ENCODE data around the gene TYROBP.
"Not testable (repeated sequence)": the region's sequence is repeated elsewhere in the genome, so short reads cannot be mapped to it uniquely, and the experiment has no call there.

TYROBP gene

DNA sequence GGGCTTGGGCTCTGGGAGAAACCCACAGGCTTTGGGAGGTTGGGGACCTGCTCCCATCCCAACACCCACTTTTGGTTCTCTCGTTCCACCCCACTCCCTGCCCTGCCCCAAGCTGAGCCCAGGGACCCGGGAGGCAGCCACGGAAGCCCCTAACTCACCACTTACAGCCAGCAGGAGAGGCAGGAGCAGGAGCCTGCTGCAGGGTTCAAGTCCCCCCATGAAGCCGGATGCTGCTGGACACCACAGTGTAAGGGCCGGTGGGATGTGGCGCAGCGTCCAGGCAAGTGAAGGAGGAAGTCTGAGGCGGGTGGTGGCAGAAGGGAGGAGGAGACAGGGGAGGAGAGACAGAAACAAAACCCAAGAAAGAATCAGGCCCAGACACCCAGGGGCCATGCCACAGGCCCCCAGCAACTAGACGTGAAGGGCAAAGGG, at the start of gene TYROBP:
TYROBP (minus strand) TSS at position 286 of the 432 bp plus-strand sequence; CDS start at position 219, 67 bp downstream.
- no peak for DNase-seq (ENCODE audit: low read depth, low spot score)
- TF ChIP-seq, protein P1, sequence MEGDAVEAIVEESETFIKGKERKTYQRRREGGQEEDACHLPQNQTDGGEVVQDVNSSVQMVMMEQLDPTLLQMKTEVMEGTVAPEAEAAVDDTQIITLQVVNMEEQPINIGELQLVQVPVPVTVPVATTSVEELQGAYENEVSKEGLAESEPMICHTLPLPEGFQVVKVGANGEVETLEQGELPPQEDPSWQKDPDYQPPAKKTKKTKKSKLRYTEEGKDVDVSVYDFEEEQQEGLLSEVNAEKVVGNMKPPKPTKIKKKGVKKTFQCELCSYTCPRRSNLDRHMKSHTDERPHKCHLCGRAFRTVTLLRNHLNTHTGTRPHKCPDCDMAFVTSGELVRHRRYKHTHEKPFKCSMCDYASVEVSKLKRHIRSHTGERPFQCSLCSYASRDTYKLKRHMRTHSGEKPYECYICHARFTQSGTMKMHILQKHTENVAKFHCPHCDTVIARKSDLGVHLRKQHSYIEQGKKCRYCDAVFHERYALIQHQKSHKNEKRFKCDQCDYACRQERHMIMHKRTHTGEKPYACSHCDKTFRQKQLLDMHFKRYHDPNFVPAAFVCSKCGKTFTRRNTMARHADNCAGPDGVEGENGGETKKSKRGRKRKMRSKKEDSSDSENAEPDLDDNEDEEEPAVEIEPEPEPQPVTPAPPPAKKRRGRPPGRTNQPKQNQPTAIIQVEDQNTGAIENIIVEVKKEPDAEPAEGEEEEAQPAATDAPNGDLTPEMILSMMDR (IDR thresholded peaks at IDR 0.05; ENCODE audit: insufficient read depth, low read length, missing control alignments): no peak
- CTCF ChIA-PET: interaction anchor here (1.4 kb wide), 1 partner anchor 24 kb away, joined by 3 read pairs; no protein-coding TSS in a partner anchor
- H3K4me3 ChIP-seq (ENCODE audit: low read depth, low read length): no peak within 1 kb of the TSS
- POLR2A ChIA-PET: no interaction called here

GRCh38 chr19:35957411-35957810, 49.3 kb upstream of the TYROBP start:
- H3K4me3 ChIP-seq (ENCODE audit: low read depth, low read length); POLR2A ChIA-PET; DNase-seq (ENCODE audit: low read depth, low spot score): not testable (repeated sequence)
- CTCF ChIA-PET: interaction anchor here (1.6 kb wide), 1 partner anchor 13 kb away, joined by 5 read pairs; no protein-coding TSS in a partner anchor

DNA sequence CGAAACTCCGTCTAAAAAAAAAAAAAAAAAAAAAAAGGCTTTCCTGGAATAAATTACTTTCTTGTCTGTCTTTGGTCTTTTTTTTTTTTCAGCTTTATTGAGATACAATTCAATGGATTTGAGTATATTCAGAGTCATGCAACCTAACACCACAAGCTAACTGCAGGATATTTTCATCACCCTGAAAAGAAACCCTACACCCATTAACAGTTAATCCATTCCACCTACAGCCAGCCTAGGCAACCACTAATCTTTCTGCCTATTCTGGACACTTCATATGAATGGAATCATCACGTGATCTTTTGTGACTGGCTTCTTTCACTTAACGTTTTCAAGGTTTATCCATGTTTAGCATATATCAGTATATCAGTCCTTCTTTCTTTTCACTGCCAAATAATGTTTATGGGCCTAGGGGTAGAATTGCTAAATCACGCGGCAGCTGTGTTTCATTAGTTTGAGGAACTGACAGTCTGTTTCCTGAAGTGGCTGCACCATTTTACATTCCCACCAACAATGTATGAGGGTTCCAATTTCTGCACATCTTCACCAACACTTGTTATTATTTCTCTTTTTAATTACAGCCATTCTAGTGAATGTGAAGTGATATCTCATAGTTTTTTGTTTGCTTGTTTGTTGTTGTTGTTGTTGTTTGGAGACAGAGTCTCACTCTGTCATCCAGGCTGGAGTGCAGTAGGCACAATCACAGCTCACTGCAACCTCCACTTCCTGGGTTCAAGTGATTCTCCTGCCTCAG, 48.0 kb upstream of the TYROBP start:
- CTCF ChIA-PET: no interaction called here

GRCh38 chr19:35949131-35949530, 41.0 kb upstream of the TYROBP start:
- TF ChIP-seq, protein P1 (IDR thresholded peaks at IDR 0.05; ENCODE audit: insufficient read depth, low read length, missing control alignments): no peak
- POLR2A ChIA-PET: no interaction called here
- CTCF ChIA-PET: interaction anchor here (0.8 to 1.8 kb wide), 6 partner anchors 9 to 64 kb away, joined by 3 to 8 read pairs (median 4); no protein-coding TSS in a partner anchor
- no peak for DNase-seq (ENCODE audit: low read depth, low spot score)
- no peak overlapping the region for H3K4me3 ChIP-seq (ENCODE audit: low read depth, low read length)

More for the DNA sequence above, 48.0 kb upstream of the TYROBP start:
- H3K4me3 ChIP-seq (ENCODE audit: low read depth, low read length): no peak overlapping the region
- POLR2A ChIA-PET: no interaction called here
- DNase-seq (ENCODE audit: low read depth, low spot score): no peak
- TF ChIP-seq, protein P1 (IDR thresholded peaks at IDR 0.05; ENCODE audit: insufficient read depth, low read length, missing control alignments): no peak

DNA sequence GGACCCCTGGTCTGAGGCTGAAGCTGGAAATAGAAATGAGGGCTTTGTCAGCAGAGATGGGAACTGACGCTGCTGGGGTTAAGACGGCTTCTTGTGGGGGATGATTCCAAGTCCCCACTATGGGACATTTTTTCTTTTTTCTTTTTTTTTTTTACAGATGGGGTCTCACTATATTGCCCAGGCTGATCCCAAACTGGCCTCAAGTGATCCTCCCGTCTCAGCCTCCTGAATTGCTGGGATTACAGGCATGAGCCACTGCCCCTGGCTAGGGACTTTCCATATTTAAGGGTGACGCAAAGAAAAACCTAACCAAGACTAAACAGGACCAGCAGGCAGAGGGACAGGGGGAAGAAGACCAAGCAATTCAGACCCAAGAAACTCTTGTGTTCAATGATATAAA, 38.1 kb upstream of the TYROBP start:
- TF ChIP-seq, protein P1 (IDR thresholded peaks at IDR 0.05; ENCODE audit: insufficient read depth, low read length, missing control alignments): no peak
- no peak for DNase-seq (ENCODE audit: low read depth, low spot score)
- ChIA-PET CTCF (interaction anchor here (0.8 to 1.2 kb wide), 4 partner anchors 14 to 223 kb away, joined by 3 to 6 read pairs (median 4); no protein-coding TSS in a partner anchor), POLR2A (no interaction called here)
- no peak overlapping the region for H3K4me3 ChIP-seq (ENCODE audit: low read depth, low read length)

- no peak for DNase-seq (ENCODE audit: low read depth, low spot score)
- TF ChIP-seq, protein P1 (IDR thresholded peaks at IDR 0.05; ENCODE audit: insufficient read depth, low read length, missing control alignments): no peak
- ChIA-PET POLR2A (no interaction called here), CTCF (interaction anchor here (1.2 kb wide), 1 partner anchor 13 kb away, joined by 6 read pairs; no protein-coding TSS in a partner anchor)
- no peak overlapping the region for H3K4me3 ChIP-seq (ENCODE audit: low read depth, low read length)
Observed at GRCh38 chr19:35945121-35945790, 37.2 kb upstream of the TYROBP start.

Measured in AG04449 (cell line).